ES-I3 (cell line): Measurements from ENCODE around the gene TIAL1.
"Not testable (repeated sequence)": the region's sequence is repeated elsewhere in the genome, so short reads cannot be mapped to it uniquely, and the experiment has no call there.

Experiments used
- H3K36me3 ChIP-seq: 2 replicates; pipeline ENCODE4 v1.6.1; 2013; ENCODE audit warnings: mild to moderate bottlenecking, low read length, control low read depth, moderate library complexity; ENCODE audit not compliant: insufficient read depth
- H3K4me1 ChIP-seq: 2 replicates; pipeline ENCODE4 v1.6.1; 2013; ENCODE audit warnings: mild to moderate bottlenecking, control low read depth, low read length; ENCODE audit not compliant: insufficient read depth
- H3K9ac ChIP-seq: 2 replicates; pipeline ENCODE4 v1.6.1; 2013; ENCODE audit warnings: low read depth, mild to moderate bottlenecking, low read length, moderate library complexity
- H3K9me3 ChIP-seq: 2 replicates; pipeline ENCODE4 v1.6.1; 2013; ENCODE audit warnings: mild to moderate bottlenecking, low read length, moderate library complexity; ENCODE audit not compliant: control insufficient read depth, insufficient read depth

The TIAL1 gene

GRCh38 chr10:119535837-119536507, 60.8 kb downstream of the TIAL1 start:
- Histone ChIP-seq H3K9me3 (no peaks in the 10 kb centered on the region), H3K4me1 (peaks cover 15% of the 10 kb centered on the region)

DNA sequence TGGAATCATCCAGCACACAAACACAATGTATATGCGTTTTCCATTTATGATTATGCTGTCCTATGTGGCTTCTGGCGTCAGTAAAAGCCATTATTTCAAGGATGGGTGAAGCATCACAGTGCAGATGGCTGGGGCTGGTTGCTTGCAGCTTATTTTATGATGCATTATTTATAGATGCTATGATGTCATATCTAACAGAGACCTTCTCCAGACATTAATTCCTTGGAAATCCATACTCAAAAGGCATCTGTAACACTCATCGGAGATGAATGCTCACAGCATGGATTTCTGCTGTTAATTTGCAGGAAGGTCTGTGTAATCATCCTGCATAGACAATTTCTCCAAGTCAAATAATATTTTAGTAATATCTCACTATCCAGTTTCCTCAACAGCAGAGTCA, 61.5 kb downstream of the TIAL1 start:
- no peaks in the 10 kb centered on the region for H3K9me3 ChIP-seq
- H3K9ac ChIP-seq = no peak overlapping the region
- peaks cover 15% of the 10 kb centered on the region for H3K4me1 ChIP-seq
- H3K36me3 ChIP-seq = no peaks in the 10 kb centered on the region

More at GRCh38 chr10:119535837-119536507, 60.8 kb downstream of the TIAL1 start:
- no peak overlapping the region for H3K9ac ChIP-seq
- H3K36me3 ChIP-seq = no peaks in the 10 kb centered on the region

- H3K36me3 ChIP-seq = no peaks in the 10 kb centered on the region
- H3K9ac ChIP-seq = no peak overlapping the region
- no peaks in the 10 kb centered on the region for H3K9me3 ChIP-seq
- peaks cover 10% of the 10 kb centered on the region for H3K4me1 ChIP-seq
Observed at GRCh38 chr10:119533473-119533872, 63.3 kb downstream of the TIAL1 start.

- H3K4me1 ChIP-seq, H3K9ac ChIP-seq, H3K36me3 ChIP-seq, H3K9me3 ChIP-seq: not testable (repeated sequence)
Observed at GRCh38 chr10:119532791-119533190, 64.0 kb downstream of the TIAL1 start.

DNA sequence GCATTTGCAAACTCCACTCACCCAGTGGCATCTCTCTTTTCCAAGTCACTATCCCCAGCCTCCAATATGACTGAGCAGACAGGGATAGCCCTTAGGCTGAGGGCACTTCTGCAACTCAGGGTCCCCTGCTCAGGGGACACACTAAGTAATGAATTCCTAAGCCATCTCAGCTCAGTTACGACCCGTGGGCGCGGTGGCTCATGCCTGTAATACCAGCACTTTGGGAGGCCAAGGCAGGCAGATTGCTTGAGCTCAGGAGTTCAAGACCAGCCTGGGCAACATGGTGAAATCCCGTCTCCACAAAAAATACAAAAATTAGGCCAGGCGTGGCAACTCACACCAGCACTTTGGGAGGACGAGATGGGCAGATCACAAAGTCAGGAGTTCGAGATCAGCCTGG, 64.5 kb downstream of the TIAL1 start:
- not testable (repeated sequence) for H3K9me3 ChIP-seq, H3K36me3 ChIP-seq, H3K9ac ChIP-seq, H3K4me1 ChIP-seq

- H3K9ac ChIP-seq = no peak overlapping the region
- no peaks in the 10 kb centered on the region; the same call in 1 of the 2 replicates for H3K4me1 ChIP-seq
- H3K36me3 ChIP-seq = no peaks in the 10 kb centered on the region
- H3K9me3 ChIP-seq = no peaks in the 10 kb centered on the region
Observed at GRCh38 chr10:119531067-119531466, 65.7 kb downstream of the TIAL1 start.

DNA sequence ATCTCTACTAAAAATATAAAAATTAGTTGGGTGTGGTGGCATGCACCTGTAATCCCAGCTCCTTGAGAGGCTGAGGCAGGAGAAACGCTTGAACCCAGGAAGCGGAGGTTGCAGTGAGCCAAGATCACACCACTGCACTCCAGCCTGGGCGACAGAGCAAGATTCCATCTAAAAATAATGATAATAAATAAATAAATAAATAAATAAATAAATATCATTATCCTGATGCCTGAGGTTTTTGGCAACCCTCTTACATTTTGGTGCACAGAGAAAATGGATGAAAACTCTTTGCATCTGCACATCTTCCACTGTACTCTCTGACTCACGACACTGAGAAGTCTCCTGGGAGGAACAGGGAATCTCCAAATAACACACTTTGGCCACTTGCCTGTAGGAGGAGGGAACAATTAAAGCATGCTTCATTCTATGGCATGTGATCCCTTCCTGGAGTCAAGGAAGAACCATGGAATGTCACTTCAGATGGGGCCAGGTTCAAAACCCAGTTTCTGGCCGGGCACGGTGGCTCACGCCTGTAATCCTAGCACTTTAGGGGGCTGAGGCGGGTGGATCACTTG, 68.0 kb downstream of the TIAL1 start:
- not testable (repeated sequence) for H3K9me3 ChIP-seq, H3K9ac ChIP-seq, H3K36me3 ChIP-seq, H3K4me1 ChIP-seq

- Histone ChIP-seq H3K36me3 (no peaks in the 10 kb centered on the region), H3K4me1 (peaks cover 11% of the 10 kb centered on the region), H3K9me3 (no peaks in the 10 kb centered on the region), H3K9ac (no peak overlapping the region)
Observed at GRCh38 chr10:119526621-119527592, 69.9 kb downstream of the TIAL1 start.

- H3K9ac ChIP-seq = no peak overlapping the region
- no peaks in the 10 kb centered on the region for H3K36me3 ChIP-seq
- H3K4me1 ChIP-seq = peaks cover 11% of the 10 kb centered on the region
- H3K9me3 ChIP-seq = no peaks in the 10 kb centered on the region
Observed at GRCh38 chr10:119526149-119526548, 70.6 kb downstream of the TIAL1 start.

- no peaks in the 10 kb centered on the region for H3K36me3 ChIP-seq
- H3K4me1 ChIP-seq = peaks cover 15% of the 10 kb centered on the region
- H3K9me3 ChIP-seq = no peaks in the 10 kb centered on the region
- no peak overlapping the region for H3K9ac ChIP-seq
Observed at GRCh38 chr10:119525116-119525515, 71.6 kb downstream of the TIAL1 start.

- Histone ChIP-seq H3K4me1 (peaks cover 18% of the 10 kb centered on the region), H3K9ac (no peak overlapping the region), H3K9me3 (no peaks in the 10 kb centered on the region), H3K36me3 (no peaks in the 10 kb centered on the region)
Observed at GRCh38 chr10:119524720-119525070, 72.1 kb downstream of the TIAL1 start.

DNA sequence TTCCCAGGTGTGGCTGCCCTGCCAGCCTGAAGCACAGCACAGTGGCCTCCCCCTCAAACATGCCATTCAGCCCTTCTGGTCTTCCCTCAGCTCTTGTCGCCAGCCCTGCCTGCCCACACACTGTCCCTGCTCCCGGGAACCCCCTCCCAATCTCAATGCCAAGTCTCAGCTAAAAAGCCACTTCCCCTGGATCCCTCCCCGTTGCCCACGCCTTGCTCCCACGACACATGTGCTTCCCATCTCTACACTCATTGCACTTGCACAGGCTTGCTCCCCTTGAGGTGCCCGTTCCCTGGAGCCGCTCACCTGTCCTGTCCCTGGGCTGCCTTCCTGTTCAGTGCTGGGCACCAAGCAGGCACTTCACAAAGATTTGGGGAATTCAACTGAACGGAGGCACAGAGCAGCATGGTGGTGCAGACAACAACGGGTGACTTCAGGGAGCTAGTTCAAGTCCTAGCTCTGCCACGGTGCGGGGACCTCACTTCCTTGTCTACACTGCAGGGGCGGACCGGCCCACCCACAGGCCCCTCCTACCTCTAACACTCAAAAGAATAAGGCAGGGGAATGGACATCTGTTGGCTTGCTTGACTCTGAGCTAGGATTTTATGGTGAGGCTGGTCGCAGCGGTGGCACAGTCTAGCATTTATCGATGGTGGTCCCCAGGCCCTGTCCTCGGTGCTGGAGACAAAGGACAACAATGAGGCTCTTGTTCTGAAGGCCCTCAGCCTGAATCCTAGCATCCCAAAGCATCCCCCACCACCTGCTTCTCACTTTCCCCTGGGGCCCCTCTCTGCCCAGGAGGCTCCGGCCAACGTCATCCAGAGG, 72.7 kb downstream of the TIAL1 start:
- Histone ChIP-seq H3K9ac (no peak overlapping the region), H3K4me1 (peaks cover 19% of the 10 kb centered on the region), H3K9me3 (no peaks in the 10 kb centered on the region), H3K36me3 (no peaks in the 10 kb centered on the region)
